GM23338 (cell line): ENCODE results near the gene STIL. TPM values are rescaled to one million over a fixed set of nuclear protein-coding genes. Genes with fewer than 3 reads are reported as not detected.

Experiments used
- ATAC-seq: fragments of 200-7000 bp; cut with Tn5 transposase; 3 replicates; pipeline ENCODE4 v1.9.1; 2020
- DNase-seq: peaks from one replicate; pipeline ENCODE4 v3.0.0-alpha.2; 2015; ENCODE audit warnings: low spot score
- H2AFZ ChIP-seq: fragments of 200-600 bp; sonication (generic); 2 replicates; pipeline ENCODE4 v1.8.0; 2016; ENCODE audit warnings: antibody characterized with exemption, mild to moderate bottlenecking, moderate library complexity
- H3F3A ChIP-seq: fragments of 200-600 bp; sonication (generic); replicated peaks from 2 replicates; pipeline ENCODE4 v1.8.0; 2017; ENCODE audit warnings: antibody characterized with exemption, mixed run types, low read depth
- H3K27ac ChIP-seq: fragments of 200-600 bp; sonication (generic); 2 replicates; pipeline ENCODE4 v1.6.1; 2016; ENCODE audit warnings: low read depth
- H3K27me3 ChIP-seq: fragments of 200-600 bp; sonication (generic); 2 replicates; pipeline ENCODE4 v1.8.0; 2016; ENCODE audit warnings: mild to moderate bottlenecking, mixed run types, moderate library complexity; ENCODE audit not compliant: insufficient read depth
- H3K36me3 ChIP-seq: fragments of 200-600 bp; sonication (generic); 2 replicates; pipeline ENCODE4 v1.8.0; 2016; ENCODE audit warnings: mild to moderate bottlenecking; ENCODE audit not compliant: insufficient read depth
- H3K4me1 ChIP-seq: fragments of 200-600 bp; sonication (generic); 2 replicates; pipeline ENCODE4 v1.8.0; 2016; ENCODE audit warnings: mild to moderate bottlenecking, moderate library complexity; ENCODE audit not compliant: insufficient read depth
- H3K4me2 ChIP-seq: fragments of 200-600 bp; sonication (generic); 2 replicates; pipeline ENCODE4 v1.7.1; 2017; ENCODE audit warnings: mixed run types
- H3K4me3 ChIP-seq: fragments of 200-600 bp; sonication (generic); 2 replicates; pipeline ENCODE4 v1.6.1; 2016; ENCODE audit warnings: mixed run types
- H3K79me2 ChIP-seq: fragments of 200-600 bp; sonication (generic); replicated peaks from 2 replicates; pipeline ENCODE4 v1.8.0; 2017; ENCODE audit warnings: mild to moderate bottlenecking; ENCODE audit not compliant: insufficient read depth
- H3K9me2 ChIP-seq: fragments of 200-600 bp; sonication (generic); 2 replicates; pipeline ENCODE4 v1.8.0; 2017; ENCODE audit not compliant: insufficient read depth
- H4K20me1 ChIP-seq: fragments of 200-600 bp; sonication (generic); replicated peaks from 2 replicates; pipeline ENCODE4 v1.8.0; 2017; ENCODE audit warnings: mild to moderate bottlenecking; ENCODE audit not compliant: insufficient read depth
- H3K27ac Mint-ChIP-seq: 2 replicates; pipeline ENCODE4 v1.8.0; 2020; ENCODE audit warnings: inconsistent platforms, mild to moderate bottlenecking, moderate library complexity, mixed read lengths
- H3K27me3 Mint-ChIP-seq: 3 replicates; pipeline ENCODE4 v1.8.0; 2022; ENCODE audit warnings: low read depth, mild to moderate bottlenecking, moderate library complexity, mixed read lengths, inconsistent platforms; ENCODE audit not compliant: insufficient read depth, poor library complexity
- H3K36me3 Mint-ChIP-seq: 3 replicates; pipeline ENCODE4 v1.8.0; 2021; ENCODE audit warnings: low read depth, mild to moderate bottlenecking, inconsistent platforms, moderate library complexity, mixed read lengths
- H3K4me1 Mint-ChIP-seq: 3 replicates; pipeline ENCODE4 v1.8.0; 2020; ENCODE audit warnings: mild to moderate bottlenecking, inconsistent platforms, mixed read lengths
- H3K4me3 Mint-ChIP-seq: 3 replicates; pipeline ENCODE4 v1.8.0; 2021; ENCODE audit warnings: moderate library complexity, mild to moderate bottlenecking, inconsistent platforms, mixed read lengths
- H3K9me3 Mint-ChIP-seq: 3 replicates; pipeline ENCODE4 v1.8.0; 2020; ENCODE audit warnings: moderate library complexity, mild to moderate bottlenecking, inconsistent platforms, mixed read lengths
- EZH2 ChIP-seq: fragments of 200-600 bp; sonication (generic); IDR thresholded peaks from one replicate; pipeline ENCODE4 v1.8.0; 2017; ENCODE audit warnings: antibody characterized with exemption, mild to moderate bottlenecking, low read depth; ENCODE audit not compliant: unreplicated experiment
- JUNB ChIP-seq: IDR thresholded peaks from one replicate; pipeline ENCODE4 v1.6.1; 2016; ENCODE audit warnings: antibody characterized with exemption; ENCODE audit not compliant: unreplicated experiment
- NANOG ChIP-seq: IDR thresholded peaks from 2 replicates; pipeline ENCODE4 v1.6.1; 2016; ENCODE audit warnings: antibody characterized with exemption, borderline replicate concordance
- REST ChIP-seq: IDR thresholded peaks from one replicate; pipeline ENCODE4 v1.6.1; 2018; ENCODE audit warnings: antibody characterized with exemption; ENCODE audit not compliant: unreplicated experiment
- STAT1 ChIP-seq: IDR thresholded peaks from one replicate; pipeline ENCODE4 v1.6.1; 2016; ENCODE audit warnings: antibody characterized with exemption; ENCODE audit not compliant: unreplicated experiment
- ZNF114 ChIP-seq: fragments of 250-450 bp; sonication (Bioruptor Pico); IDR thresholded peaks from 2 replicates; pipeline ENCODE4 v1.5.0; 2020; ENCODE audit warnings: mild to moderate bottlenecking, moderate library complexity
- ZNF331 ChIP-seq: fragments of 250-450 bp; sonication (Bioruptor Pico); IDR thresholded peaks from 2 replicates; pipeline ENCODE4 v1.5.0; 2020; ENCODE audit warnings: low read depth, mild to moderate bottlenecking, moderate library complexity
- polyA plus RNA-seq: library from polyadenylated mRNA; unstranded; fragments of >200 nt; fragmentation: Nextera tagmentation; extraction: Ambion mirVana; gene quantifications from 2 replicates; pipeline ENCODE4 v1.2.1, GENCODE V29; 2016
- total RNA-seq: library from RNA; depleted of rRNA; stranded (reverse); fragments of >200 nt; shearing (Covaris generic); gene quantifications from 2 replicates; pipeline ENCODE4 v1.2.3, GENCODE V29; 2014
- TF ChIP-seq, protein P1 (sequence below): fragments of 250-450 bp; sonication (Bioruptor Pico); IDR thresholded peaks from 2 replicates; pipeline ENCODE4 v1.5.0; 2020; ENCODE audit warnings: mild to moderate bottlenecking, moderate library complexity

The STIL gene
- total and polyA plus RNA-seq, 2 experiments from 2014 or later = 15.6 to 38.2 TPM

DNA sequence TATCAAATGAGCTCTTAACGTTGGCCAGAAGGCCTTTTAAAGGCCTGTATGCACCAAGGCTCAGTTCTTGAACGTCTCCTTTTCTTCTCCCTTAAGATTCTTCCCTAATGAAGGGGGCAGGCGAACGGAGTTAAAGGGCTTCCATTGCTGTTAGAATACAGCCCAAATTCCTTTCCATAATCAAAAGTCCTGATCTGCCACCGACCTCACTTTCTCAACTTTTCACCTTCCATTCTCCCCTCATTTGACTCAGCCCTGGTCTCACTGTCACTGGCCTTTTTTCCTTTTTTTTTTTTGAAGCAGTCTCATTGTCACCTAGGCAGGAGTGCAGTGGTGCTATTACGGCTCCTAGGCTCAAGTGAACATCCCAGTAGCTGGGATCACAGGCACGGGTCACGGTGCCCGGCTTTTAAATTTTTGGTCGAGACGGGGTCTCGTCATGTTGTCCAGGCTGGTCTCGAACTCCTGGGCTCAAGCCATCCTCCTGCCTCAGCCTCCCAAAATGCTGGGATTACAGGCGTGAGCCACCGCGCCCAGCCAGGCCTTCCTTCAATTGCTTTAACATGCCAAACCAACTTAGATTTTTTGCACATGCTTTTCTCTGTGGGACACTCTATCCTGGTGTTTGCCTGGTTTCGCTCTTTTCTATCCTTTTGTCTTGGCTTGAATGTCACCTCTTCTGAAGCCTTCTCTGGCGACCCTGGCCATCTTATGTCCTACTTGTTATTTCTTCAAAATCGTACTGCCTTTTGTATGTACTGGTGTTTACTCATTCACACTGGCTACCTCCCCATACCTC, 19.0 kb upstream of the STIL start:
- Mint-ChIP-seq H3K9me3 (no peaks in the 10 kb centered on the region), H3K4me3 (no peak overlapping the region), H3K4me1 (peaks cover 6% of the 10 kb centered on the region), H3K27ac (no peak overlapping the region), H3K27me3 (peaks cover 7% of the 10 kb centered on the region), H3K36me3 (no peaks in the 10 kb centered on the region)
- Histone ChIP-seq H3K4me2 (peak overlapping the region; percentile 84), H3K79me2 (peaks cover 30% of the 10 kb centered on the region), H2AFZ (peak overlapping the region; percentile 91), H4K20me1 (no peaks in the 10 kb centered on the region), H3K4me3 (peak overlapping the region; percentile 84), H3K27ac (peak overlapping the region; percentile 94), H3F3A (peaks cover 13% of the 10 kb centered on the region; the same call in 1 of the 2 replicates), H3K9me2 (no peaks in the 10 kb centered on the region), H3K27me3 (no peaks in the 10 kb centered on the region), H3K36me3 (no peaks in the 10 kb centered on the region), H3K4me1 (peaks cover 19% of the 10 kb centered on the region; the same call in 1 of the 2 replicates)
- ATAC-seq (no peak), DNase-seq (no peak)
- TF ChIP-seq ZNF114 (CRISPR knock-in tag) (no peak), STAT1 (no peak), EZH2 (no peak), JUNB (no peak), NANOG (no peak), ZNF331 (CRISPR knock-in tag) (no peak), REST (no peak)
- TF ChIP-seq, protein P1, sequence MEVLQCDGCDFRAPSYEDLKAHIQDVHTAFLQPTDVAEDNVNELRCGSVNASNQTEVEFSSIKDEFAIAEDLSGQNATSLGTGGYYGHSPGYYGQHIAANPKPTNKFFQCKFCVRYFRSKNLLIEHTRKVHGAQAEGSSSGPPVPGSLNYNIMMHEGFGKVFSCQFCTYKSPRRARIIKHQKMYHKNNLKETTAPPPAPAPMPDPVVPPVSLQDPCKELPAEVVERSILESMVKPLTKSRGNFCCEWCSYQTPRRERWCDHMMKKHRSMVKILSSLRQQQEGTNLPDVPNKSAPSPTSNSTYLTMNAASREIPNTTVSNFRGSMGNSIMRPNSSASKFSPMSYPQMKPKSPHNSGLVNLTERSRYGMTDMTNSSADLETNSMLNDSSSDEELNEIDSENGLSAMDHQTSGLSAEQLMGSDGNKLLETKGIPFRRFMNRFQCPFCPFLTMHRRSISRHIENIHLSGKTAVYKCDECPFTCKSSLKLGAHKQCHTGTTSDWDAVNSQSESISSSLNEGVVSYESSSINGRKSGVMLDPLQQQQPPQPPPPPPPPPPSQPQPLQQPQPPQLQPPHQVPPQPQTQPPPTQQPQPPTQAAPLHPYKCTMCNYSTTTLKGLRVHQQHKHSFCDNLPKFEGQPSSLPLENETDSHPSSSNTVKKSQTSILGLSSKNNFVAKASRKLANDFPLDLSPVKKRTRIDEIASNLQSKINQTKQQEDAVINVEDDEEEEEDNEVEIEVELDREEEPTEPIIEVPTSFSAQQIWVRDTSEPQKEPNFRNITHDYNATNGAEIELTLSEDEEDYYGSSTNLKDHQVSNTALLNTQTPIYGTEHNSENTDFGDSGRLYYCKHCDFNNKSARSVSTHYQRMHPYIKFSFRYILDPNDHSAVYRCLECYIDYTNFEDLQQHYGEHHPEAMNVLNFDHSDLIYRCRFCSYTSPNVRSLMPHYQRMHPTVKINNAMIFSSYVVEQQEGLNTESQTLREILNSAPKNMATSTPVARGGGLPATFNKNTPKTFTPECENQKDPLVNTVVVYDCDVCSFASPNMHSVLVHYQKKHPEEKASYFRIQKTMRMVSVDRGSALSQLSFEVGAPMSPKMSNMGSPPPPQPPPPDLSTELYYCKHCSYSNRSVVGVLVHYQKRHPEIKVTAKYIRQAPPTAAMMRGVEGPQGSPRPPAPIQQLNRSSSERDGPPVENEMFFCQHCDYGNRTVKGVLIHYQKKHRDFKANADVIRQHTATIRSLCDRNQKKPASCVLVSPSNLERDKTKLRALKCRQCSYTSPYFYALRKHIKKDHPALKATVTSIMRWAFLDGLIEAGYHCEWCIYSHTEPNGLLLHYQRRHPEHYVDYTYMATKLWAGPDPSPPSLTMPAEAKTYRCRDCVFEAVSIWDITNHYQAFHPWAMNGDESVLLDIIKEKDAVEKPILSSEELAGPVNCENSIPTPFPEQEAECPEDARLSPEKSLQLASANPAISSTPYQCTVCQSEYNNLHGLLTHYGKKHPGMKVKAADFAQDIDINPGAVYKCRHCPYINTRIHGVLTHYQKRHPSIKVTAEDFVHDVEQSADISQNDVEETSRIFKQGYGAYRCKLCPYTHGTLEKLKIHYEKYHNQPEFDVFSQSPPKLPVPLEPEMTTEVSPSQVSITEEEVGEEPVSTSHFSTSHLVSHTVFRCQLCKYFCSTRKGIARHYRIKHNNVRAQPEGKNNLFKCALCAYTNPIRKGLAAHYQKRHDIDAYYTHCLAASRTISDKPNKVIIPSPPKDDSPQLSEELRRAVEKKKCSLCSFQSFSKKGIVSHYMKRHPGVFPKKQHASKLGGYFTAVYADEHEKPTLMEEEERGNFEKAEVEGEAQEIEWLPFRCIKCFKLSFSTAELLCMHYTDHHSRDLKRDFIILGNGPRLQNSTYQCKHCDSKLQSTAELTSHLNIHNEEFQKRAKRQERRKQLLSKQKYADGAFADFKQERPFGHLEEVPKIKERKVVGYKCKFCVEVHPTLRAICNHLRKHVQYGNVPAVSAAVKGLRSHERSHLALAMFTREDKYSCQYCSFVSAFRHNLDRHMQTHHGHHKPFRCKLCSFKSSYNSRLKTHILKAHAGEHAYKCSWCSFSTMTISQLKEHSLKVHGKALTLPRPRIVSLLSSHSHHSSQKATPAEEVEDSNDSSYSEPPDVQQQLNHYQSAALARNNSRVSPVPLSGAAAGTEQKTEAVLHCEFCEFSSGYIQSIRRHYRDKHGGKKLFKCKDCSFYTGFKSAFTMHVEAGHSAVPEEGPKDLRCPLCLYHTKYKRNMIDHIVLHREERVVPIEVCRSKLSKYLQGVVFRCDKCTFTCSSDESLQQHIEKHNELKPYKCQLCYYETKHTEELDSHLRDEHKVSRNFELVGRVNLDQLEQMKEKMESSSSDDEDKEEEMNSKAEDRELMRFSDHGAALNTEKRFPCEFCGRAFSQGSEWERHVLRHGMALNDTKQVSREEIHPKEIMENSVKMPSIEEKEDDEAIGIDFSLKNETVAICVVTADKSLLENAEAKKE (CRISPR knock-in tag) = no peak
